Stimulated activated CD4-positive, alpha-beta T cell treated with anti-CD3 and anti-CD28 coated beads, Interleukin-4, amount 100 ng/mL, for 24 hours (primary cell): ENCODE results near the gene OR2T5.
"Not testable (repeated sequence)": the region's sequence is repeated elsewhere in the genome, so short reads cannot be mapped to it uniquely, and the experiment has no call there.

ENCODE experiments used
- DNase-seq: peaks from one replicate; pipeline ENCODE4 v3.0.0-alpha.2; 2020

Gene OR2T5

GRCh38 chr1:248507773-248508172 lies 19.4 kb downstream of the OR2T5 start, which contains the start of gene OR2G6:
TSS of gene OR2G6 (plus strand) at chr1:248508073. CDS start at chr1:248521647, 13,574 bp downstream.
- DNase-seq: not testable (repeated sequence)

- DNase-seq: not testable (repeated sequence)
These were observed 21.8 kb downstream of the OR2T5 start for GRCh38 chr1:248510217-248510616.

- no peak for DNase-seq
These were observed 33.5 kb downstream of the OR2T5 start for GRCh38 chr1:248521856-248522255.

- not testable (repeated sequence) for DNase-seq
These were observed 49.1 kb downstream of the OR2T5 start for GRCh38 chr1:248537449-248537848.
